GM12864 (cell line): ENCODE measurements around the gene KRTDAP.

Source experiments
- DNase-seq: peaks from one replicate; pipeline ENCODE4 v3.0.0-alpha.2; 2011; ENCODE audit warnings: low read depth
- H3K4me3 ChIP-seq: 2 replicates; pipeline ENCODE4 v1.5.1; 2011; ENCODE audit warnings: mild to moderate bottlenecking, low read depth, low read length, control low read depth
- TF ChIP-seq, protein P1 (sequence below): IDR thresholded peaks from 2 replicates; pipeline ENCODE4 v1.5.1; 2011; ENCODE audit warnings: low read depth, mild to moderate bottlenecking, moderate library complexity, low read length, control low read depth, inconsistent platforms; ENCODE audit errors: missing control alignments

KRTDAP gene

DNA sequence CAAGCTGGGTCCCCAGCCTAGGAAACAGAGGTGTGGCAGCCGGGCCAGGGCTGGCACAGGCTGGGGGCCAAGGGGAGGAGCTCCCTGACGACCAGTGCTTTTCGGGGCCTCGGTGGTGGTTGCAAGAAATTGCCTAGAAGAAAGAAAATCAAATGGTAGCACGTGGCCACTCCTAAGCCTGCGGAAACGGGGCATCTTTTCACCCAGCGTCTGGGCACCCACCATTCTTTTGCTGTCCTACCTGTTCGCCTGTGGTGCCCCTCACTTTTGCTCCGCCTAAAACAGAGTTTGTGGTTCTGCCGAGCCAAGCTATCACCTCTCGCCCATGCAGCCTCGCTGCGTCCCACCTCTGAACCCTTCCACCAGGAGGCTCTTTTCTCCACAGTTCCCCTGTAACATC, 7.1 kb upstream of the KRTDAP start:
- no peak for DNase-seq
- TF ChIP-seq, protein P1, sequence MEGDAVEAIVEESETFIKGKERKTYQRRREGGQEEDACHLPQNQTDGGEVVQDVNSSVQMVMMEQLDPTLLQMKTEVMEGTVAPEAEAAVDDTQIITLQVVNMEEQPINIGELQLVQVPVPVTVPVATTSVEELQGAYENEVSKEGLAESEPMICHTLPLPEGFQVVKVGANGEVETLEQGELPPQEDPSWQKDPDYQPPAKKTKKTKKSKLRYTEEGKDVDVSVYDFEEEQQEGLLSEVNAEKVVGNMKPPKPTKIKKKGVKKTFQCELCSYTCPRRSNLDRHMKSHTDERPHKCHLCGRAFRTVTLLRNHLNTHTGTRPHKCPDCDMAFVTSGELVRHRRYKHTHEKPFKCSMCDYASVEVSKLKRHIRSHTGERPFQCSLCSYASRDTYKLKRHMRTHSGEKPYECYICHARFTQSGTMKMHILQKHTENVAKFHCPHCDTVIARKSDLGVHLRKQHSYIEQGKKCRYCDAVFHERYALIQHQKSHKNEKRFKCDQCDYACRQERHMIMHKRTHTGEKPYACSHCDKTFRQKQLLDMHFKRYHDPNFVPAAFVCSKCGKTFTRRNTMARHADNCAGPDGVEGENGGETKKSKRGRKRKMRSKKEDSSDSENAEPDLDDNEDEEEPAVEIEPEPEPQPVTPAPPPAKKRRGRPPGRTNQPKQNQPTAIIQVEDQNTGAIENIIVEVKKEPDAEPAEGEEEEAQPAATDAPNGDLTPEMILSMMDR, result no peak
- H3K4me3 ChIP-seq, result no peak overlapping the region

DNA sequence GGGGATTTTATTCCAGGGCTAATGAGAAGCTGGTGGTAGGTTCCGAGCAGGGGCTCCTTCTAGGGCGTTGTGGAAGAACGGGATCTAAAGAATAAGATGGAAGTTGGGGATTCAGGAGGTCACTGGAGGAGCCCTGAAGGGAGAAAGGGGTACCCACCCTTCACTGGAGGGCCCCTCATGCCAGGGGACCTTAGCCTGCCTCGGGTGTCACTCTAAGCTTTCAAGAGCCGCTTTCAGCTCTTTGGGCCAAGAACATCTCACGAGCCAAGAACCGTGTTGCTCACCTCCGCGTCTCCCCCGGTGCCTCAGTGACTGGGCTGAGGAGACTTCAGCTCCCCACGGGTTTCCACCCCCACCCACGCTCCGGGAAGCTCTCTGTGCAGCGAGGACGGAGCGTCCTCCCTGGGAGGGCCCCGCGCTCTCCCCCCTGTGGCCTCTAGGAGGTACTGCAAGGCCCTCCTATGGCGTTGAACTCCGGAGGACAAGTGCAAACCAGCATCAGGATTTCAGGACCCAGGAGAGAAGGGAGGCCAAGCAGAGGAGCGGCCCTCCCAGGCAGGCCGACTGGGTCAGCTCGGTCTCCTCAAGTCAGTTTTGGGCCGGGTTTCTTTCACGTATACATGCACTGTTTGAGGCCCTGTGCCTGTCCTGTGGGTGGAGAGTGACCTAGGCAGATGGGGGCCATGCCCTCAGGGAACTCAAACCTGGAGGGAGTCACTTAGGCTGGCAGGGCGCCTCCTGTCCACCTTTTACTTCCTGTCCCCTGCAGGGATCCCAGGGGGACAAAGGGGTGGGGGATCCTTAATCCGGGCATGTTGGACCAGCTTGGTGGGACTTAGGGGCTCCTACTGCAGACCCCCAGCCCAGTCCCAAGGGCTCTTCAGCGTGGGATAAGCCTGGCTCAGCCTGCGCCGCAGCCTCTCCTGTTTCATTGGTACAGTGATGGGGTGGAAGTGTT, 5.1 kb upstream of the KRTDAP start:
- TF ChIP-seq, protein P1, result peak; percentile 99
- H3K4me3 ChIP-seq, result no peak overlapping the region
- DNase-seq, result no peak

DNA sequence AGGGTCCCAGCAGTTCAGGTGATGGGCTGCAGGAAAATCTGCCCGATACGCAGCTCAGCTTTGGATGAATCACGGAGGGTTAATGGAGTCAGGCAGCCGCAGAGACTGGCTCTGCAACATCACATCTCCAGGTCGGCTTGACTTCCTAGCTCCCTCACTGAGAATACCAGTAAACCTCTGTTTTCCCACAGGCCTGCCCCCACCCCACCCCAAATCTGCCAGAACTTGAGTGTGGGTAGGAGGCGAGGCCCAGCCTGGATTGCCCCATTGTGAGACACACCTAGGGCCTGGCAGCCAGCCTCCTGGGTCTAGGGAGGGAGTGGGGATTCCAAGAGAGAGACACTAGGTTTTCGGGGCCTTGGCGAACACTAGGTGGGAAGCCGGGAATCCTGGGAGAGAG, 3.7 kb upstream of the KRTDAP start:
- H3K4me3 ChIP-seq, result no peak overlapping the region
- TF ChIP-seq, protein P1, result no peak

DNA sequence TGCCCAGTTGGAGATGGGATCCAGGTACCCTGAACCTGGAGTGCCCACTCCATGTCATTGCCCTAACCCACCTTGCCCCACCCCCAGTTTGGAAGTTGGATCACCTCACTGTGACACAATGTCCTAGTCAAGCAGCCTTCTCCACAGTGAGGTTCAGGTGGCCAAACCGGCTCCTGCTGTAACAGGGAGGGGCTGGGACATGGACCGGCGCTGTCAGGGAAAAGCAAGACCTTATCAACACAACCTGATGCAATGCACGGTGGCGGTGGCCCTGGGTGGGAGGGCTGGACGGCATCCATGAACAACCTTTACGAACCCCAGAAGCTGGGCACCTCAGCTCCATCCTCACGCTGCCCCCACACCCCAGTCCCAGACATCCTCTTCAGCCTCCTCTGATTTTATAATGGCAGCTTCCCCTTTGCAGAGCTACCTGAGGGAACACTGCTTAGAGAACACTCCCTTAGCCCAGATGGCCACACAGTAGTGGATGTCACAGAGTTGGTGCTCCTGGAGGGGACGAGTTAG, 1.6 kb upstream of the KRTDAP start:
- DNase-seq, result no peak
- no peak overlapping the region for H3K4me3 ChIP-seq
- TF ChIP-seq, protein P1, result no peak

More for the DNA sequence above, 3.7 kb upstream of the KRTDAP start:
- DNase-seq, result no peak

DNA sequence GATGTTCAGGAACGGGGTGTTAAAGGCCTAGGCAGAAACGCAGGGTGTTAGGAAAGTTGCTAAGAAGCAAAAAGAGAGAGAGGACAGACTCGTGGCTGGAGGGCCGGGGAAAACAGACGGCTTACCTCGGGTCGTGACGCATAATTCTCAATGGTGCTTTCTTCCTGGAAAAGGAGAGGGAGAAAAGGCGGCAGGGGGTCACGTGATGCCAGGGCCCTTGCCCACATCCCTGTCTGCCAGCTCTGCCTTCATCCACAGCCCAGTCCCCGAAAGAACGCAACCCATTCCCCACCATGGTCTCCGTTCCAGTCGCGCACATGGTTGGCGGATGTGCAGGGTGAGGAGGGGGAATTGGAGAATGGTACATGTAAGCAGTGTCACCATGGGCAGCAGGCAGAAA, 1.6 kb downstream of the KRTDAP start:
- no peak for DNase-seq
- TF ChIP-seq, protein P1, result no peak
- no peak overlapping the region for H3K4me3 ChIP-seq

DNA sequence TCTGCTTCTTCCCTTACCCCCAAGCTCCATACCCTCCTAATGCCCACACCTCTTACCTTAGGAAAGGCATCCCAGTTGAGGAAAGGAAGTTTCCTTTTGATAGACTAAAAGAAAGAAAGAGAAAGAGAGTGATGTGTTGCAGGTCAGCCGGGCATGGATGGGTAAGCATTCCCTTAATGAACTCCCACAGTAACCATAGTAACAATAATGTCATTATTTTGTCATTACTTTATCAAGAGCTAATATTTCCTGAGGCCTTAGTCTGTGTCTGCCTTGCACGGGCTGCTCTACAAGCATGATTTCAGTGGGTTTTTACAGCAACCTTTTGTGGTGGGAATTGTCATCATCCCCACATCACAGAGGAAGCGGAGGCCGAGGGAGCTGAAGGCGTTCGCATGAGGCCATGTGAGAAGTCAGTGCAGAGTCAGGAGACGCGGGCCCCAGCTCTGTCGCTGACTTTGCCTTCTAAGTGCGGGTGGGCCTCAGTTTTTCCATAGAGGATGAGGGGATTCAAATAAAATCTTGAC, 2.5 kb downstream of the KRTDAP start:
- H3K4me3 ChIP-seq, result no peak overlapping the region
- DNase-seq, result no peak

More for the DNA sequence above, 2.5 kb downstream of the KRTDAP start:
- TF ChIP-seq, protein P1, result no peak
